Osteoblast (primary cell): ENCODE data around the gene CXCL5. TPM values are rescaled to one million over a fixed set of nuclear protein-coding genes. Genes with fewer than 3 reads are reported as not detected.

Experiments used
- DNase-seq: peaks from one replicate; pipeline ENCODE4 v3.0.0; 2011; ENCODE audit warnings: low spot score, mixed read lengths; ENCODE audit not compliant: insufficient read length; ENCODE audit errors: missing footprints
- H2AFZ ChIP-seq: 2 replicates; pipeline ENCODE4 v1.6.0; 2011; ENCODE audit warnings: mild to moderate bottlenecking, low read length
- H3K27ac ChIP-seq: 2 replicates; pipeline ENCODE4 v1.5.1; 2011; ENCODE audit warnings: mild to moderate bottlenecking, low read depth, low read length, moderate library complexity
- H3K27me3 ChIP-seq: 2 replicates; pipeline ENCODE4 v1.6.0; 2012; ENCODE audit warnings: mild to moderate bottlenecking, control low read depth, inconsistent platforms, low read length, moderate library complexity; ENCODE audit not compliant: insufficient read depth
- H3K36me3 ChIP-seq: 2 replicates; pipeline ENCODE4 v1.5.1; 2011; ENCODE audit warnings: mild to moderate bottlenecking, low read length, control low read depth, moderate library complexity; ENCODE audit not compliant: insufficient read depth
- H3K4me1 ChIP-seq: 2 replicates; pipeline ENCODE4 v1.5.1; 2011; ENCODE audit warnings: mild to moderate bottlenecking, low read length, control low read depth, moderate library complexity; ENCODE audit not compliant: insufficient read depth
- H3K4me2 ChIP-seq: 2 replicates; pipeline ENCODE4 v1.6.0; 2011; ENCODE audit warnings: mild to moderate bottlenecking, low read length; ENCODE audit not compliant: insufficient read depth
- H3K4me3 ChIP-seq: fragments of 200-600 bp; sonication (generic); 3 replicates; pipeline ENCODE4 v1.5.1; 2012; ENCODE audit warnings: mild to moderate bottlenecking, low read length, inconsistent platforms; ENCODE audit not compliant: insufficient read depth
- H3K79me2 ChIP-seq: 2 replicates; pipeline ENCODE4 v1.6.0; 2012; ENCODE audit warnings: mild to moderate bottlenecking, low read length, control low read depth, inconsistent platforms; ENCODE audit not compliant: insufficient read depth
- H3K9me3 ChIP-seq: 2 replicates; pipeline ENCODE4 v1.5.1; 2011; ENCODE audit warnings: low read depth, low read length, control low read depth
- H4K20me1 ChIP-seq: 2 replicates; pipeline ENCODE4 v1.6.0; 2012; ENCODE audit warnings: mild to moderate bottlenecking, low read length, control low read depth; ENCODE audit not compliant: insufficient read depth
- total RNA-seq: library from RNA; depleted of rRNA; stranded (reverse); fragments of >200 nt; gene quantifications from 2 replicates; pipeline ENCODE4 v1.2.3, GENCODE V29; 2012
- TF ChIP-seq, protein P1 (sequence below): IDR thresholded peaks from 2 replicates; pipeline ENCODE4 v1.5.1; 2011; ENCODE audit warnings: mild to moderate bottlenecking, low read depth, low read length, moderate library complexity; ENCODE audit errors: extremely low read depth

Gene CXCL5
- total RNA-seq, 1 donor = under 0.01 TPM

DNA sequence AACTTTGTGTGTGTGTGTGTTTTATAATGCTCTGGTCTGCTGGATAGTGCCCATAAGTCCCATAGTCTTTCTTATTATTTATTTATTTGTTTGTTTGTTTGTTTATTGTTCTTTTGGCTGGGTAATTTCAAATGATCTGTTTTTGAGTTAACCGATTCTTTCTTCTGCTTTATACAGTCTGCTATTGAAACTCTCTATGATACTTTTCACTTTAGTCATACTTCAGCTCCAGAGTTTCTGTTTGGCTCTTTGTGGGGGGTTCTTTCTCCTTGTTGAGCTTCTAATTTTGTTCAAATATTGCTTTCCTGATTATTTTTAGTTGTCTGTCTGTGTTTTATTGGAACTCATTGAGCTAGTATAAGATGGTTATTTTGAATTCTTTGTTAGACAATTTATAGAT, 30.0 kb upstream of the CXCL5 start:
- no peaks in the 10 kb centered on the region for H3K36me3 ChIP-seq
- H3K27me3 ChIP-seq = no peaks in the 10 kb centered on the region
- no peak overlapping the region for H3K4me3 ChIP-seq
- H3K27ac ChIP-seq = no peak overlapping the region
- H3K4me1 ChIP-seq = peaks cover 11% of the 10 kb centered on the region
- no peak overlapping the region for H3K4me2 ChIP-seq
- no peaks in the 10 kb centered on the region for H4K20me1 ChIP-seq
- no peak overlapping the region for H2AFZ ChIP-seq
- no peaks in the 10 kb centered on the region for H3K9me3 ChIP-seq
- TF ChIP-seq, protein P1, sequence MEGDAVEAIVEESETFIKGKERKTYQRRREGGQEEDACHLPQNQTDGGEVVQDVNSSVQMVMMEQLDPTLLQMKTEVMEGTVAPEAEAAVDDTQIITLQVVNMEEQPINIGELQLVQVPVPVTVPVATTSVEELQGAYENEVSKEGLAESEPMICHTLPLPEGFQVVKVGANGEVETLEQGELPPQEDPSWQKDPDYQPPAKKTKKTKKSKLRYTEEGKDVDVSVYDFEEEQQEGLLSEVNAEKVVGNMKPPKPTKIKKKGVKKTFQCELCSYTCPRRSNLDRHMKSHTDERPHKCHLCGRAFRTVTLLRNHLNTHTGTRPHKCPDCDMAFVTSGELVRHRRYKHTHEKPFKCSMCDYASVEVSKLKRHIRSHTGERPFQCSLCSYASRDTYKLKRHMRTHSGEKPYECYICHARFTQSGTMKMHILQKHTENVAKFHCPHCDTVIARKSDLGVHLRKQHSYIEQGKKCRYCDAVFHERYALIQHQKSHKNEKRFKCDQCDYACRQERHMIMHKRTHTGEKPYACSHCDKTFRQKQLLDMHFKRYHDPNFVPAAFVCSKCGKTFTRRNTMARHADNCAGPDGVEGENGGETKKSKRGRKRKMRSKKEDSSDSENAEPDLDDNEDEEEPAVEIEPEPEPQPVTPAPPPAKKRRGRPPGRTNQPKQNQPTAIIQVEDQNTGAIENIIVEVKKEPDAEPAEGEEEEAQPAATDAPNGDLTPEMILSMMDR = no peak
- DNase-seq = no peak
- no peaks in the 10 kb centered on the region for H3K79me2 ChIP-seq

DNA sequence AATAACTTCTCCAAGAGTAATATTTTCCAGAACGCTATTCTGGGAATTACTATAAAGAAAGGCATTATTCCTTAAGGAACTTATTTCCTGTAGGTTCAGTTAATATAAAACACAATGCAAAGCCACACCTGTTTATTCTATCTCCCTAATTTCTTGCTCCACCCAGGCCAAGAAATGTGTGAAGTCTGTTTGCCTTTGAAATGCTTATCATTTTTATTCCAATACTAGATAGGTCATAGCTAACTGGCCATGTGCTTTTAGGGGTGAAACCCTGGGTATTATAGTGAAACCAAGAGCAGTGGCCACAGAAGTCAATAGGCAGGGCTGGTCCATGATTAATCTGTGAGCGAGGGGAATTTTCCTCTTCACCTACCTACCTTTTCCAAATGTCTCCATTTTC, 25.2 kb upstream of the CXCL5 start:
- H3K4me1 ChIP-seq = no peaks in the 10 kb centered on the region
- no peaks in the 10 kb centered on the region for H3K79me2 ChIP-seq
- H2AFZ ChIP-seq = no peak overlapping the region
- peak; percentile 58 for DNase-seq
- no peak overlapping the region for H3K4me2 ChIP-seq
- H3K27ac ChIP-seq = no peak overlapping the region
- TF ChIP-seq, protein P1 = no peak
- H3K4me3 ChIP-seq = no peak overlapping the region
- H3K36me3 ChIP-seq = no peaks in the 10 kb centered on the region
- no peaks in the 10 kb centered on the region for H3K9me3 ChIP-seq
- no peaks in the 10 kb centered on the region for H3K27me3 ChIP-seq
- no peaks in the 10 kb centered on the region for H4K20me1 ChIP-seq

DNA sequence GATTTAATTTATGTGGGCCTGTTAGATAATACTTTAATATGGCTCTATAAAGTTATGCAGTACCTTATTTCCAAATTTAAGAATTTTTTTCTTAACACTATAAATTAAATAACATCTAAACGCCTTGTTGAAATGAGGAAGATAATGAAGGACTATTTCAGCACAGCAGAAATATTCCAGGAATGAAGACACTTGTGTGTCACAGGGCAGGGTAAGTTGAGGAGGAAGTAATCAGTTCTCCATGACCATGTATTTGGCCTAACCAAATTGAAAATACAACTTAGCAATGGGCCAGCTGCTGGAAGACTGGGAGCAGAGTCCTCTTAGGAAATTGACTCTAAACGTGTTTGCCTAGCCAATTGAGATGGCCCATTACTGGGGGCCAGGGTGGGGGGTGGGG, 23.1 kb upstream of the CXCL5 start:
- no peak overlapping the region for H3K4me2 ChIP-seq
- no peak for DNase-seq
- TF ChIP-seq, protein P1 = no peak
- no peaks in the 10 kb centered on the region for H3K79me2 ChIP-seq
- no peaks in the 10 kb centered on the region for H3K4me1 ChIP-seq
- no peaks in the 10 kb centered on the region for H3K27me3 ChIP-seq
- H3K4me3 ChIP-seq = no peak overlapping the region
- no peak overlapping the region for H2AFZ ChIP-seq
- no peaks in the 10 kb centered on the region for H4K20me1 ChIP-seq
- no peak overlapping the region for H3K27ac ChIP-seq
- no peaks in the 10 kb centered on the region for H3K9me3 ChIP-seq
- H3K36me3 ChIP-seq = no peaks in the 10 kb centered on the region

DNA sequence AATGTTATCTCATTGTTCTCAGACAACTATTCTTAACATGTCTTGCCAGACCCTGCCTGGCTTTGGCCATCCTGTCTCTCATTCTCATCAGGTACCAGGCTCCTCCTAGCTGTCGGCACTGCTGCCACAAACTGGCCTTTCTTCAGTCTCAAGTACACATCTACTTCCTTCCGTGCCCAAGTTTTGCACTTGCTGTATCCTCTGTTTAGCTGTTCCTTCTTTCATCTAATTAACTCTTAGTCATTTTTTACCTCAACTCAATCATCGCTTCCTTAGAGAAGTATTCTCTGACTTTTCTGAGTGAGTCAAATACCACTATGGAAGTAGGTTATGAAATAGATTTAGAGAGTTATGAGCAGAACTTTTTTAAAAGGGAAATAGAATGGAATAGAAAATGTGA, 20.3 kb upstream of the CXCL5 start:
- no peaks in the 10 kb centered on the region for H3K27me3 ChIP-seq
- no peaks in the 10 kb centered on the region for H3K9me3 ChIP-seq
- no peaks in the 10 kb centered on the region for H3K4me1 ChIP-seq
- no peak for DNase-seq
- no peak overlapping the region for H3K4me3 ChIP-seq
- H3K27ac ChIP-seq = no peak overlapping the region
- H3K4me2 ChIP-seq = no peak overlapping the region
- H4K20me1 ChIP-seq = no peaks in the 10 kb centered on the region
- H3K36me3 ChIP-seq = no peaks in the 10 kb centered on the region
- H2AFZ ChIP-seq = no peak overlapping the region
- TF ChIP-seq, protein P1 = no peak
- H3K79me2 ChIP-seq = no peaks in the 10 kb centered on the region
